Measurements from ENCODE around the gene UBE2O.

UBE2O gene

DNA sequence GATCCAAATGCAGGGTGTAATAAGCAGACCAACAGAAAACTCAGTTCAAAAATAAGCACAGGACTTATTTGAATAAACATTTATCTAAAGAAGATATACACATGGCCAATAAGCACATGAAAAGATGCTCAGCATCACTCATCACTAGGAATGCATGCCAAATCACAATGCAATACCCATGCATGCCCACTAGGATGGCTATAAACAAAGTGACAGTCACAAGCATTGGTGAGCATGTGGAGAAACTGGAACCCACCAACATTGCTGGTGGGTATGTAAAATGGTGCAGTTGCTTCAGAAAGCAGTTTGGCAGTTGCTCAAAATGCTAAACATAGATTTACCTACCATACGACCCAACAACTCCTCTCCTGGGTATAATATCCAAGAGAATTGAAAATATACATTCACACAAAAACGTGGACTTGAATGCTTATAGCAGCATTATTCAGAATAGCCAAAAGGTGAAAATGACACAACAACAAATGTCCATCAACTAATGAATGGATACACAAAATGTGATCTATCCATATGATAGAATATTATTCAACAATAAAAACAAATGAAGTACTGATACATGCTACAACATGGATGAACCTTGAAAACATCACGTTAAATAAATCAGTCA, 20.1 kb downstream of the UBE2O start:
- Histone ChIP-seq H3K36me3 (ENCODE audit: control insufficient read depth, low read length) (peaks cover 35% of the 10 kb centered on the region), H3K4me3 (ENCODE audit: low read length) (peak overlapping the region; percentile 72), H3K27ac (ENCODE audit: low read depth, low read length) (peak overlapping the region; percentile 88), H3K4me1 (ENCODE audit: control insufficient read depth, low read length) (peaks cover 89% of the 10 kb centered on the region), H3K27me3 (ENCODE audit: control insufficient read depth, low read length) (no peaks in the 10 kb centered on the region), H3K4me2 (ENCODE audit: low read length) (peak overlapping the region; percentile 96), H3K9me3 (ENCODE audit: control insufficient read depth, insufficient read depth, low read length) (no peaks in the 10 kb centered on the region), H3F3A (ENCODE audit: control insufficient read depth, insufficient read depth) (peaks cover 20% of the 10 kb centered on the region), H4K20me1 (ENCODE audit: control insufficient read depth, insufficient read depth, low read depth, low read length) (no peaks in the 10 kb centered on the region), H3K79me2 (ENCODE audit: control insufficient read depth, low read length) (peaks cover 93% of the 10 kb centered on the region), H3K9me2 (replicated peaks; ENCODE audit: control insufficient read depth, low read length) (no peaks in the 10 kb centered on the region)
- TF ChIP-seq, protein P1, sequence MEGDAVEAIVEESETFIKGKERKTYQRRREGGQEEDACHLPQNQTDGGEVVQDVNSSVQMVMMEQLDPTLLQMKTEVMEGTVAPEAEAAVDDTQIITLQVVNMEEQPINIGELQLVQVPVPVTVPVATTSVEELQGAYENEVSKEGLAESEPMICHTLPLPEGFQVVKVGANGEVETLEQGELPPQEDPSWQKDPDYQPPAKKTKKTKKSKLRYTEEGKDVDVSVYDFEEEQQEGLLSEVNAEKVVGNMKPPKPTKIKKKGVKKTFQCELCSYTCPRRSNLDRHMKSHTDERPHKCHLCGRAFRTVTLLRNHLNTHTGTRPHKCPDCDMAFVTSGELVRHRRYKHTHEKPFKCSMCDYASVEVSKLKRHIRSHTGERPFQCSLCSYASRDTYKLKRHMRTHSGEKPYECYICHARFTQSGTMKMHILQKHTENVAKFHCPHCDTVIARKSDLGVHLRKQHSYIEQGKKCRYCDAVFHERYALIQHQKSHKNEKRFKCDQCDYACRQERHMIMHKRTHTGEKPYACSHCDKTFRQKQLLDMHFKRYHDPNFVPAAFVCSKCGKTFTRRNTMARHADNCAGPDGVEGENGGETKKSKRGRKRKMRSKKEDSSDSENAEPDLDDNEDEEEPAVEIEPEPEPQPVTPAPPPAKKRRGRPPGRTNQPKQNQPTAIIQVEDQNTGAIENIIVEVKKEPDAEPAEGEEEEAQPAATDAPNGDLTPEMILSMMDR (IDR thresholded peaks at IDR 0.05; ENCODE audit: low read depth, low read length, poor library complexity, severe bottlenecking) = peak; percentile 64
- TF ChIP-seq EZH2phosphoT487 (IDR thresholded peaks at IDR 0.05; ENCODE audit: borderline replicate concordance, low read length) = no peak

DNA sequence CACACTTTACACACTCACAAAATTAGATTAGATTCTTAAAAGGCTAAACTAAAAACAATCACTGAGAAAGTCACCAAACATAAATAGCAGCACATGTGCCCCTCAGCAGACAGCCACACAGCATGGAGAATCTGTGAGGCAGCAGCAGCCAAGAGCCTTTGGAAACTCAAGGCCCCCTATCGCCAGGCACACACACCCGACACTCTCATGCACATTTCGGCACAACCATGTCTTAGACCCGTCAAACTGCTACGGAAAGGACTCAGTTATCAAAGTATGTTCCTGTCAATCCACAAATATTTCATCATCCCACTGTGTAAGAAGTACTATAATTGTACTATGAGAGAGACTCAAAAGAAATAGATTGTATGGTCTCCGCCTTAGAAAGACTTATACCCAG, 20.9 kb downstream of the UBE2O start:
- Histone ChIP-seq H3K4me2 (ENCODE audit: low read length) (peak overlapping the region; percentile 96), H4K20me1 (ENCODE audit: control insufficient read depth, insufficient read depth, low read depth, low read length) (no peaks in the 10 kb centered on the region), H3F3A (ENCODE audit: control insufficient read depth, insufficient read depth) (peaks cover 26% of the 10 kb centered on the region), H3K27ac (ENCODE audit: low read depth, low read length) (peak overlapping the region; percentile 56), H3K36me3 (ENCODE audit: control insufficient read depth, low read length) (peaks cover 35% of the 10 kb centered on the region), H3K27me3 (ENCODE audit: control insufficient read depth, low read length) (no peaks in the 10 kb centered on the region), H3K79me2 (ENCODE audit: control insufficient read depth, low read length) (peaks cover 92% of the 10 kb centered on the region), H3K9me3 (ENCODE audit: control insufficient read depth, insufficient read depth, low read length) (no peaks in the 10 kb centered on the region), H3K9me2 (replicated peaks; ENCODE audit: control insufficient read depth, low read length) (no peaks in the 10 kb centered on the region), H3K4me3 (ENCODE audit: low read length) (peak overlapping the region; percentile 72), H3K4me1 (ENCODE audit: control insufficient read depth, low read length) (peaks cover 91% of the 10 kb centered on the region)
- TF ChIP-seq EZH2phosphoT487 (IDR thresholded peaks at IDR 0.05; ENCODE audit: borderline replicate concordance, low read length) = no peak
- TF ChIP-seq, protein P1 (IDR thresholded peaks at IDR 0.05; ENCODE audit: low read depth, low read length, poor library complexity, severe bottlenecking) = no peak

DNA sequence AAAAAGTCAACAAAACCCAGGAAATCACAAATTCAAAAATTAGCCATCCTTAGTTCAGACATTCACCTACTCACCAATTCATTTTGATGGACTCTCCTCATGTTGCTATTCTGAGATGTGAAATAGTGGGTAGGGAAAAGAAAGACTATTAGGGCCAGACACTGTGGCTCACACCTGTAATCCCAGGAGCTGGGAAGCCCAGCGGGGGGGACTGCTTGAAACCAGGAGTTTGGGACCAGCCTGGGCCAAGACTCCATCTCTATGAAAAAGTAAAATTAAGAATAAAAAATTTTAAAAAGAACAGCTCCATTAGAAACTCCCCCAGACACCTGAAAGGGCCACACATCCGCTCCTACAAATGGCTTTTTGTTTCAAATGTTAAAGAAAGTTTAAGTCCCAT, 21.4 kb downstream of the UBE2O start:
- Histone ChIP-seq H3K9me2 (replicated peaks; ENCODE audit: control insufficient read depth, low read length) (no peaks in the 10 kb centered on the region), H3K27me3 (ENCODE audit: control insufficient read depth, low read length) (no peaks in the 10 kb centered on the region), H3K36me3 (ENCODE audit: control insufficient read depth, low read length) (peaks cover 40% of the 10 kb centered on the region), H3K79me2 (ENCODE audit: control insufficient read depth, low read length) (peaks cover 92% of the 10 kb centered on the region), H3K4me3 (ENCODE audit: low read length) (peak overlapping the region; percentile 72), H3F3A (ENCODE audit: control insufficient read depth, insufficient read depth) (peaks cover 30% of the 10 kb centered on the region), H3K9me3 (ENCODE audit: control insufficient read depth, insufficient read depth, low read length) (no peaks in the 10 kb centered on the region), H4K20me1 (ENCODE audit: control insufficient read depth, insufficient read depth, low read depth, low read length) (no peaks in the 10 kb centered on the region), H3K4me2 (ENCODE audit: low read length) (peak overlapping the region; percentile 96), H3K27ac (ENCODE audit: low read depth, low read length) (peak overlapping the region; percentile 56), H3K4me1 (ENCODE audit: control insufficient read depth, low read length) (peaks cover 94% of the 10 kb centered on the region)
- TF ChIP-seq, protein P1 (IDR thresholded peaks at IDR 0.05; ENCODE audit: low read depth, low read length, poor library complexity, severe bottlenecking) = no peak
- no peak for TF ChIP-seq EZH2phosphoT487 (IDR thresholded peaks at IDR 0.05; ENCODE audit: borderline replicate concordance, low read length)
